HCT116 (cell line): ENCODE measurements around the gene AFAP1. TPM values are rescaled to one million over a fixed set of nuclear protein-coding genes. Genes with fewer than 3 reads are reported as not detected.

Source experiments
- ATAC-seq: fragments of 200-7000 bp; cut with Tn5 transposase; 2 replicates; pipeline ENCODE4 v1.9.1; 2020; ENCODE audit warnings: mild to moderate bottlenecking, moderate library complexity
- BruUV-seq: library from RNA; stranded (reverse); fragments of 400-500 nt; replicated peaks from 2 replicates; lab custom pipeline; 2021; lab: Mats Ljungman, UMichigan
- CTCF ChIA-PET: fragments of 300-600 bp; sonication (Branson Sonifier 250); formaldehyde crosslinking; loops from one replicate; lab custom pipeline; 2021; ENCODE audit warnings: antibody characterized with exemption; lab: Charles Lee
- POLR2A ChIA-PET: fragments of 300-600, 350-600 bp; sonication (Branson Sonifier 250); formaldehyde crosslinking; loops from one replicate; lab custom pipeline; 2021; ENCODE audit warnings: antibody characterized with exemption; lab: Charles Lee
- RAD21 ChIA-PET, 2 experiments: fragments of 300-600 bp; sonication (Branson Sonifier 250); formaldehyde crosslinking; loops; one replicate each; lab custom pipeline; 2023; ENCODE audit warnings: low total read pairs in 2 of 2; ENCODE audit not compliant: uncharacterized antibody in 2 of 2, unreplicated experiment in 2 of 2, low non-redundant PET in 1 of 2; lab: Charles Lee
- DNase-seq: peaks from one replicate; pipeline ENCODE4 v3.0.0-alpha.2; 2010; ENCODE audit warnings: low read depth, low spot score
- H2AFZ ChIP-seq: fragments of 200-600 bp; shearing (Covaris generic), sonication (generic); 2 replicates; pipeline ENCODE4 v1.6.1; 2017; ENCODE audit warnings: low read depth, mixed run types, mixed read lengths, antibody characterized with exemption, low read length; ENCODE audit not compliant: poor library complexity, severe bottlenecking
- H3K27ac ChIP-seq: 2 replicates; pipeline ENCODE4 v1.5.1; 2012; ENCODE audit warnings: low read depth, low read length
- H3K27me3 ChIP-seq: fragments of 200-600 bp; sonication (generic); 2 replicates; pipeline ENCODE4 v1.6.1; 2016; ENCODE audit warnings: mixed run types, low read length, mixed read lengths; ENCODE audit not compliant: insufficient read depth
- H3K36me3 ChIP-seq, 2 experiments: fragments of 200-500 bp in 1 of 2; fragments of 200-600 bp in 1 of 2; sonication (Bioruptor generic) in 1 of 2; sonication (generic) in 1 of 2; 2 replicates each; pipeline versions ENCODE4 v1.5.1 to v1.6.1; 2014 to 2016; ENCODE audit warnings: low read length in 2 of 2, inconsistent platforms in 1 of 2, mixed read lengths in 1 of 2, mixed run types in 1 of 2; ENCODE audit not compliant: insufficient read depth in 2 of 2, control insufficient read depth in 1 of 2
- H3K4me1 ChIP-seq, 2 experiments: fragments of 200-600 bp in 1 of 2; sonication (generic) in 1 of 2; 2 replicates each; pipeline versions ENCODE4 v1.5.1 to v1.6.1; 2012 to 2017; ENCODE audit warnings: low read length in 2 of 2, inconsistent platforms in 1 of 2, mild to moderate bottlenecking in 1 of 2, mixed read lengths in 1 of 2, mixed run types in 1 of 2, moderate library complexity in 1 of 2; ENCODE audit not compliant: insufficient read depth in 2 of 2, control insufficient read depth in 1 of 2
- H3K4me2 ChIP-seq: fragments of 200-600 bp; sonication (generic); 2 replicates; pipeline ENCODE4 v1.6.1; 2017; ENCODE audit warnings: mixed run types, low read length, mixed read lengths
- H3K4me3 ChIP-seq, 2 experiments: fragments of 200-600 bp in 1 of 2; sonication (generic) in 1 of 2; replicated peaks in 1 of 2; 2 replicates each; pipeline ENCODE4 v1.5.1; 2011 to 2016; ENCODE audit warnings: low read length in 2 of 2, control low read depth in 1 of 2, low read depth in 1 of 2, mild to moderate bottlenecking in 1 of 2, mixed read lengths in 1 of 2, mixed run types in 1 of 2
- H3K79me2 ChIP-seq: fragments of 200-600 bp; sonication (generic); 2 replicates; pipeline ENCODE4 v1.6.1; 2017; ENCODE audit warnings: mild to moderate bottlenecking, mixed run types, low read length, moderate library complexity, mixed read lengths; ENCODE audit not compliant: insufficient read depth
- H3K9ac ChIP-seq: fragments of 200-600 bp; sonication (generic); 2 replicates; pipeline ENCODE4 v1.6.1; 2016; ENCODE audit warnings: low read length, mixed read lengths
- H3K9me2 ChIP-seq: fragments of 200-600 bp; sonication (generic), shearing (Covaris generic); 2 replicates; pipeline ENCODE4 v1.6.1; 2017; ENCODE audit warnings: mixed run types, mild to moderate bottlenecking, moderate library complexity; ENCODE audit not compliant: insufficient read depth
- H3K9me3 ChIP-seq, 2 experiments: fragments of 200-500 bp in 1 of 2; fragments of 200-600 bp in 1 of 2; sonication (Bioruptor generic) in 1 of 2; sonication (generic) in 1 of 2; 2 replicates each; pipeline ENCODE4 v1.6.1; 2014 to 2017; ENCODE audit warnings: low read length in 2 of 2, mixed read lengths in 2 of 2, inconsistent platforms in 1 of 2, low read depth in 1 of 2, mild to moderate bottlenecking in 1 of 2, mixed run types in 1 of 2, moderate library complexity in 1 of 2; ENCODE audit not compliant: control insufficient read depth in 1 of 2, insufficient read depth in 1 of 2
- H4K20me1 ChIP-seq: fragments of 200-600 bp; sonication (generic), shearing (Covaris generic); 2 replicates; pipeline ENCODE4 v1.6.1; 2017; ENCODE audit warnings: mixed run types, mild to moderate bottlenecking, moderate library complexity; ENCODE audit not compliant: insufficient read depth
- ATF3 ChIP-seq: IDR thresholded peaks from 2 replicates; pipeline ENCODE4 v1.6.1; 2012
- EGR1 ChIP-seq: IDR thresholded peaks from 2 replicates; pipeline ENCODE4 v1.6.1; 2012; ENCODE audit warnings: low read depth
- FOSL1 ChIP-seq: IDR thresholded peaks from 2 replicates; pipeline ENCODE4 v1.6.1; 2012; ENCODE audit warnings: low read depth
- REST ChIP-seq: IDR thresholded peaks from 2 replicates; pipeline ENCODE4 v1.6.1; 2012; ENCODE audit warnings: low read depth
- SRF ChIP-seq: IDR thresholded peaks from 2 replicates; pipeline ENCODE4 v1.6.1; 2012; ENCODE audit warnings: low read depth
- TCF7L2 ChIP-seq: IDR thresholded peaks from 2 replicates; pipeline ENCODE4 v1.7.0; 2011; ENCODE audit warnings: borderline replicate concordance, inconsistent platforms; ENCODE audit not compliant: insufficient read depth, insufficient read length; ENCODE audit errors: extremely low read depth
- YY1 ChIP-seq: IDR thresholded peaks from 2 replicates; pipeline ENCODE4 v1.6.1; 2011; ENCODE audit warnings: low read length, low read depth, moderate library complexity, mild to moderate bottlenecking; ENCODE audit not compliant: insufficient replicate concordance; ENCODE audit errors: extremely low read depth
- intact Hi-C: fragments of 100-400 bp; cut with micrococcal nuclease; formaldehyde crosslinking; loops from 2 replicates; pipeline ENCODE4 v1.10.0; 2022
- total RNA-seq: library from RNA; stranded (reverse); gene quantifications from one replicate; pipeline ENCODE4 v1.2.1, GENCODE V29; 2021; ENCODE audit not compliant: unreplicated experiment
- TF ChIP-seq, protein P1 (sequence below): IDR thresholded peaks from 2 replicates; pipeline ENCODE4 v1.6.1; 2011; ENCODE audit warnings: mild to moderate bottlenecking, low read length, moderate library complexity; ENCODE audit not compliant: insufficient replicate concordance; ENCODE audit errors: extremely low read depth

The AFAP1 gene
- total RNA-seq, 1 experiment from 2014 or later: 19.4 TPM

DNA sequence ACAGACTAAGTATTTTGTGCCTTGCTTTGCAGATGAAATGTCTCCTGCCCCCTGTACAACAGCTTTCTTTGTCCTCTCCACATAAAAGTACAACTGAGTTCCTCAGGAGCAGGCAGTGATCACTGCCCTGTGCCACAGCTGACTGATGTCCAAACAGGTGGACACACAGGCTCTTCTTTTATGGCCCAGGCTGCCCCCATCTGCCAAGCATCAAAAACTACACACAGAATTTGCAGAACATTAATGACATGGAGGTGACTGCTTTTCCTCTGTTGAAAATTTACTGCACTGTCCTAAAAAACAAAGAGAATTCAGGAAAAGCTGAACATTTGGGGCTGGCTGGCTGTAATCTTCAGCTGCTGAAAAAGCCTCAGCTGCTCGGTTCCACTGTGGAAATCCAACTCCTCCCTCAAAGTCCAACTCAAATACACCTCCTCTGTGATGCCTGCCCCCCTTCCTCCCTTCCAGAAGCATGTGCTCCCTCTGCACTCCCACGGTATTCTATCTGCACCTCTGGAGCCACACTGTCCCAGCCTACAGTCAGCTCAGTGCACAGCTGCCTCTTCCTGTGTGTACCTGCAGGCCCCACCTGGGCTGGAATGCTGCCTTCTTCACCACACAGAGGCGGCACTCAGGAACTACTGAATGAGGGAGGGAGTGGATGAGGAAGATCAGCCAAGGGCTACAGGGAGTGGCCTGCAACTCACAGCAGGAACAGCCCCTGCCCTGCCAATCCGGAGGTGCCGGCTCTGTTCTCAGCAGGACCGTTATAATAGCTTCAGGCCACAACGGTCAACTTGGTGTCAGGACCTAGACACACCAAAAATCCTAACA is 10.3 kb downstream of the AFAP1 start (continued):
- TF ChIP-seq ATF3 (no peak), REST (no peak), EGR1 (no peak)
- TF ChIP-seq, protein P1, sequence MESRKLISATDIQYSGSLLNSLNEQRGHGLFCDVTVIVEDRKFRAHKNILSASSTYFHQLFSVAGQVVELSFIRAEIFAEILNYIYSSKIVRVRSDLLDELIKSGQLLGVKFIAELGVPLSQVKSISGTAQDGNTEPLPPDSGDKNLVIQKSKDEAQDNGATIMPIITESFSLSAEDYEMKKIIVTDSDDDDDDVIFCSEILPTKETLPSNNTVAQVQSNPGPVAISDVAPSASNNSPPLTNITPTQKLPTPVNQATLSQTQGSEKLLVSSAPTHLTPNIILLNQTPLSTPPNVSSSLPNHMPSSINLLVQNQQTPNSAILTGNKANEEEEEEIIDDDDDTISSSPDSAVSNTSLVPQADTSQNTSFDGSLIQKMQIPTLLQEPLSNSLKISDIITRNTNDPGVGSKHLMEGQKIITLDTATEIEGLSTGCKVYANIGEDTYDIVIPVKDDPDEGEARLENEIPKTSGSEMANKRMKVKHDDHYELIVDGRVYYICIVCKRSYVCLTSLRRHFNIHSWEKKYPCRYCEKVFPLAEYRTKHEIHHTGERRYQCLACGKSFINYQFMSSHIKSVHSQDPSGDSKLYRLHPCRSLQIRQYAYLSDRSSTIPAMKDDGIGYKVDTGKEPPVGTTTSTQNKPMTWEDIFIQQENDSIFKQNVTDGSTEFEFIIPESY: no peak

DNA sequence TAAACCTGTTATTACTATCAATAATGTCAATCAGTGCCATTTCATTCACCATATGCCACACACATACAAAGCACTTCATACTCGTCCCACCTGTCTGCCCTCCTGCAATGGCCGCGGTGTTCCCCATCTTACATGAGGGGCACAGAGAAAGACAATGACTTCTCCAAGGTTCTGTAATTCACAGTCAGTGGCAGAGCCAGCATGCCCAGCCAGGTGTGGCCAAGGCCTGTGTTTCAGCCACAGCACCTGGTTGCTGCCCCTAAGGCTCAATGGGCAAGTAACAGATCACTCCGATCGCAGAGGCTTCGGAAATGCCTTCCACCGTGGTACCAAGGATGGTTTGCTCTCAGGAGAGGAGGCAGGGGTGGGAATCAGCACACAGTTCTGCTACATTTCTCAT is 10.9 kb downstream of the AFAP1 start:
- Histone ChIP-seq H2AFZ (no peak overlapping the region), H3K4me3 (no peak overlapping the region), H3K27ac (no peak overlapping the region), H4K20me1 (no peaks in the 10 kb centered on the region), H3K9me3 (no peaks in the 10 kb centered on the region), H3K4me1 (peaks cover 28 to 30% of the 10 kb centered on the region in 2 experiments), H3K79me2 (peaks cover 44% of the 10 kb centered on the region; the same call in 1 of the 2 replicates), H3K27me3 (no peaks in the 10 kb centered on the region), H3K9me2 (no peaks in the 10 kb centered on the region), H3K36me3 (no peaks in the 10 kb centered on the region), H3K4me2 (no peak overlapping the region), H3K9ac (no peak overlapping the region)
- ChIA-PET CTCF (interaction anchor here (3.1 to 3.6 kb wide), 2 partner anchors 124 to 126 kb away, joined by 12 to 16 read pairs; no protein-coding TSS in a partner anchor), POLR2A (no interaction called here), RAD21 (no interaction called here)
- intact Hi-C loops: loop anchor here (1.0 kb wide), 2 partner anchors 124 to 158 kb away; no protein-coding TSS in a partner anchor
- ATAC-seq (no peak), DNase-seq (no peak)
- BruUV-seq: no TSS peak
- TF ChIP-seq FOSL1 (no peak), TCF7L2 (no peak), YY1 (no peak), SRF (no peak), EGR1 (no peak), REST (no peak), ATF3 (no peak)
